Activated B cell treated with CpG ODN at 0.5 μM for 24 hours (primary cell): ENCODE results near the gene MIDN. TPM values are rescaled to one million over a fixed set of nuclear protein-coding genes. Genes with fewer than 3 reads are reported as not detected.

Experiments used
- ATAC-seq: fragments of 200-7000 bp; cut with Tn5 transposase; one replicate; pipeline ENCODE4 v1.10.0; 2021; ENCODE audit warnings: low read depth, mild to moderate bottlenecking, moderate library complexity
- CTCF ChIA-PET: fragments of 350-600 bp; sonication (Branson Sonifier 250); formaldehyde crosslinking; loops from one replicate; lab custom pipeline; 2021; ENCODE audit warnings: antibody characterized with exemption; lab: Charles Lee
- POLR2A ChIA-PET: fragments of 350-600 bp; sonication (Branson Sonifier 250); formaldehyde crosslinking; loops from one replicate; lab custom pipeline; 2021; ENCODE audit warnings: antibody characterized with exemption; lab: Charles Lee
- DNase-seq: peaks from one replicate; pipeline ENCODE4 v3.0.0; 2022
- H3K27ac Mint-ChIP-seq: one replicate; pipeline ENCODE4 v1.8.0; 2020; ENCODE audit warnings: mixed read lengths
- H3K27me3 Mint-ChIP-seq: one replicate; pipeline ENCODE4 v1.8.0; 2021; ENCODE audit warnings: mixed read lengths
- H3K36me3 Mint-ChIP-seq: one replicate; pipeline ENCODE4 v1.8.0; 2021; ENCODE audit warnings: low read depth, mixed read lengths
- H3K4me1 Mint-ChIP-seq: one replicate; pipeline ENCODE4 v1.8.0; 2021; ENCODE audit warnings: mixed read lengths
- H3K4me3 Mint-ChIP-seq: one replicate; pipeline ENCODE4 v1.8.0; 2020; ENCODE audit warnings: mild to moderate bottlenecking, mixed read lengths
- H3K9me3 Mint-ChIP-seq: one replicate; pipeline ENCODE4 v1.8.0; 2020; ENCODE audit warnings: mixed read lengths
- CTCF ChIP-seq: fragments of 200-600 bp; IDR thresholded peaks from one replicate; pipeline ENCODE4 v1.8.0; 2022; ENCODE audit warnings: antibody characterized with exemption, mild to moderate bottlenecking
- intact Hi-C: fragments of 100-400 bp; cut with micrococcal nuclease; formaldehyde crosslinking; loops from one replicate; pipeline ENCODE4 v1.15.1; 2024
- total RNA-seq: library from RNA; stranded (reverse); gene quantifications from 2 replicates; pipeline ENCODE4 v1.2.3, GENCODE V29; 2022

MIDN gene
- total RNA-seq, 1 donor from 2014 or later: 68.4 TPM

- DNase-seq: no peak
- H3K36me3 Mint-ChIP-seq: peaks cover 31% of the 10 kb centered on the region
- no peak for ATAC-seq
- intact Hi-C loops: loop anchor here (1.0 to 5.0 kb wide), 4 partner anchors 78 to 533 kb away; partner anchors contain the start of genes ATP8B3 and DAZAP1
- POLR2A ChIA-PET: interaction anchor here (0.6 to 3.0 kb wide), 9 partner anchors 10 to 1738 kb away, joined by 3 to 23 read pairs (median 5); partner anchors contain the start of gene CIRBP
- no peak for TF ChIP-seq CTCF
- H3K27me3 Mint-ChIP-seq: peaks cover 7% of the 10 kb centered on the region
- no peaks in the 10 kb centered on the region for H3K9me3 Mint-ChIP-seq
- no peak overlapping the region for H3K27ac Mint-ChIP-seq
- H3K4me3 Mint-ChIP-seq: no peak overlapping the region
- CTCF ChIA-PET: interaction anchor here (0.6 to 3.5 kb wide), 7 partner anchors 35 to 166 kb away, joined by 3 to 27 read pairs (median 4); no protein-coding TSS in a partner anchor
- peaks cover 19% of the 10 kb centered on the region for H3K4me1 Mint-ChIP-seq
Measured at GRCh38 chr19:1278713-1279660, 30.6 kb downstream of the MIDN start.

- POLR2A ChIA-PET: interaction anchor here (0.6 to 3.0 kb wide), 9 partner anchors 11 to 1737 kb away, joined by 3 to 23 read pairs (median 5); partner anchors contain the start of gene CIRBP
- ATAC-seq (peak; percentile 14), DNase-seq (peak; percentile 77)
- H3K4me3 Mint-ChIP-seq: peak overlapping the region; percentile 38
- no peak overlapping the region for H3K27ac Mint-ChIP-seq
- intact Hi-C loops: loop anchor here (1.0 to 5.0 kb wide), 4 partner anchors 77 to 532 kb away; partner anchors contain the start of genes ATP8B3 and DAZAP1
- CTCF ChIA-PET: interaction anchor here (0.6 to 3.5 kb wide), 7 partner anchors 36 to 165 kb away, joined by 3 to 27 read pairs (median 4); no protein-coding TSS in a partner anchor
- peaks cover 18% of the 10 kb centered on the region for H3K4me1 Mint-ChIP-seq
- TF ChIP-seq CTCF: peak; percentile 40
- H3K27me3 Mint-ChIP-seq: peaks cover 16% of the 10 kb centered on the region
- no peaks in the 10 kb centered on the region for H3K9me3 Mint-ChIP-seq
- H3K36me3 Mint-ChIP-seq: peaks cover 27% of the 10 kb centered on the region
Measured at GRCh38 chr19:1279782-1280341, 31.5 kb downstream of the MIDN start.

GRCh38 chr19:1280636-1281568, 32.5 kb downstream of the MIDN start:
- TF ChIP-seq CTCF: no peak
- Mint-ChIP-seq H3K4me3 (no peak overlapping the region), H3K27ac (no peak overlapping the region), H3K36me3 (peaks cover 25% of the 10 kb centered on the region), H3K4me1 (peaks cover 20% of the 10 kb centered on the region), H3K9me3 (no peaks in the 10 kb centered on the region), H3K27me3 (peaks cover 19% of the 10 kb centered on the region)
- ATAC-seq: no peak
- ChIA-PET CTCF (interaction anchor here (1.4 to 1.9 kb wide), 2 partner anchors 37 to 163 kb away, joined by 4 to 19 read pairs; no protein-coding TSS in a partner anchor), POLR2A (interaction anchor here (0.6 to 3.0 kb wide), 2 partner anchors 12 to 213 kb away, joined by 3 to 23 read pairs; partner anchors contain the start of gene CIRBP)
- no peak for DNase-seq
- intact Hi-C loops: no loop called here

GRCh38 chr19:1281569-1282287, 33.3 kb downstream of the MIDN start:
- ATAC-seq: no peak
- ChIA-PET CTCF (no interaction called here), POLR2A (no interaction called here)
- no peak for DNase-seq
- intact Hi-C loops: no loop called here
- Mint-ChIP-seq H3K4me1 (peaks cover 21% of the 10 kb centered on the region), H3K36me3 (peaks cover 24% of the 10 kb centered on the region), H3K4me3 (no peak overlapping the region), H3K27me3 (peaks cover 22% of the 10 kb centered on the region), H3K9me3 (no peaks in the 10 kb centered on the region), H3K27ac (no peak overlapping the region)
- no peak for TF ChIP-seq CTCF
